HEK293 (cell line): ENCODE results near the gene MATR3.
A peak's percentile ranks its signal among the peaks of the same experiment; 100 is the strongest.

ENCODE experiments used
- CTCF ChIA-PET: fragments of 350-600 bp; formaldehyde crosslinking; extraction: SDS; loops from one replicate; lab custom pipeline; 2021; ENCODE audit warnings: antibody characterized with exemption; lab: Yijun Ruan, JAX
- POLR2A ChIA-PET: fragments of 300-600 bp; formaldehyde crosslinking; extraction: SDS; loops from one replicate; lab custom pipeline; 2020; ENCODE audit warnings: antibody characterized with exemption, inconsistent platforms; lab: Yijun Ruan, JAX
- H3K27ac ChIP-seq: fragments of 200-500 bp; sonication (Bioruptor generic); 2 replicates; pipeline ENCODE4 v1.5.1; 2014; ENCODE audit warnings: low read depth, low read length, control low read depth, inconsistent platforms; ENCODE audit errors: extremely low read depth
- H3K36me3 ChIP-seq, 2 experiments: fragments of 200-500 bp in 1 of 2; sonication (Bioruptor generic) in 1 of 2; 1 replicate in 1 of 2; 2 replicates in 1 of 2; pipeline ENCODE4 v1.5.1; 2014 to 2017; ENCODE audit warnings: inconsistent platforms in 2 of 2, low read length in 2 of 2; ENCODE audit not compliant: control insufficient read depth in 2 of 2, insufficient read depth in 1 of 2
- H3K4me1 ChIP-seq: fragments of 200-500 bp; sonication (Bioruptor generic); 2 replicates; pipeline ENCODE4 v1.5.1; 2014; ENCODE audit warnings: mild to moderate bottlenecking, low read length, inconsistent platforms; ENCODE audit not compliant: control insufficient read depth, insufficient read depth
- H3K4me3 ChIP-seq: 2 replicates; pipeline ENCODE4 v1.5.1; 2011; ENCODE audit warnings: low read depth, mild to moderate bottlenecking, control low read depth, low read length, moderate library complexity
- H3K9me3 ChIP-seq: fragments of 200-500 bp; sonication (Bioruptor generic); 2 replicates; pipeline ENCODE4 v1.5.1; 2014; ENCODE audit warnings: low read depth, low read length, inconsistent platforms; ENCODE audit not compliant: control insufficient read depth, insufficient read depth
- BCL11B ChIP-seq: fragments of 450-650 bp; formaldehyde crosslinking; IDR thresholded peaks from 2 replicates; pipeline ENCODE4 v1.5.1; 2016; ENCODE audit warnings: low read depth, missing biosample characterization, missing genetic modification characterization
- FEZF1 ChIP-seq: fragments of 450-650 bp; formaldehyde crosslinking; IDR thresholded peaks from 2 replicates; pipeline ENCODE4 v1.5.1; 2016; ENCODE audit warnings: missing biosample characterization, missing genetic modification characterization
- IKZF3 ChIP-seq: fragments of 450-650 bp; IDR thresholded peaks from 2 replicates; pipeline ENCODE4 v1.5.0; 2018; ENCODE audit warnings: missing biosample characterization, mild to moderate bottlenecking, missing genetic modification characterization, moderate library complexity
- MEIS1 ChIP-seq: sonication (generic); formaldehyde crosslinking; IDR thresholded peaks from 2 replicates; pipeline ENCODE4 v1.8.1; 2022; ENCODE audit warnings: missing genetic modification reagents, mild to moderate bottlenecking, borderline replicate concordance
- OSR2 ChIP-seq: fragments of 450-650 bp; formaldehyde crosslinking; IDR thresholded peaks from 2 replicates; pipeline ENCODE4 v1.5.1; 2016; ENCODE audit warnings: missing biosample characterization, missing genetic modification characterization
- PRDM1 ChIP-seq: fragments of 450-650 bp; formaldehyde crosslinking; IDR thresholded peaks from 2 replicates; pipeline ENCODE4; 2016; ENCODE audit warnings: missing biosample characterization, missing genetic modification characterization
- SP7 ChIP-seq: fragments of 450-650 bp; formaldehyde crosslinking; IDR thresholded peaks from 2 replicates; pipeline ENCODE4 v1.5.1; 2016; ENCODE audit warnings: missing biosample characterization, missing genetic modification characterization
- TCF7L2 ChIP-seq: IDR thresholded peaks from 2 replicates; pipeline ENCODE4 v1.6.1; 2011; ENCODE audit warnings: low read depth, mild to moderate bottlenecking, inconsistent platforms, low read length, moderate library complexity, borderline replicate concordance
- ZBTB17 ChIP-seq: fragments of 450-650 bp; formaldehyde crosslinking; IDR thresholded peaks from 2 replicates; pipeline ENCODE4 v1.5.1; 2016; ENCODE audit warnings: missing biosample characterization, missing genetic modification characterization
- ZBTB21 ChIP-seq: fragments of 450-650 bp; formaldehyde crosslinking; IDR thresholded peaks from 2 replicates; pipeline ENCODE4 v1.5.1; 2017; ENCODE audit warnings: missing biosample characterization, missing genetic modification characterization
- ZBTB8A ChIP-seq: fragments of 450-650 bp; formaldehyde crosslinking; IDR thresholded peaks from 2 replicates; pipeline ENCODE4 v1.5.1; 2016; ENCODE audit warnings: missing biosample characterization, missing genetic modification characterization
- ZNF10 ChIP-seq: fragments of 450-650 bp; formaldehyde crosslinking; IDR thresholded peaks from 2 replicates; pipeline ENCODE4 v1.5.1; 2017; ENCODE audit warnings: missing biosample characterization, missing genetic modification characterization
- ZNF133 ChIP-seq: fragments of 450-650 bp; formaldehyde crosslinking; IDR thresholded peaks from 2 replicates; pipeline ENCODE4 v1.5.1; 2016; ENCODE audit warnings: missing biosample characterization, missing genetic modification characterization
- ZNF184 ChIP-seq: fragments of 450-650 bp; IDR thresholded peaks from 2 replicates; pipeline ENCODE4 v1.5.1; 2018; ENCODE audit warnings: missing biosample characterization, mild to moderate bottlenecking, missing genetic modification characterization
- ZNF510 ChIP-seq: fragments of 450-650 bp; formaldehyde crosslinking; IDR thresholded peaks from 2 replicates; pipeline ENCODE4 v1.5.1; 2018; ENCODE audit warnings: mild to moderate bottlenecking, missing genetic modification characterization, missing biosample characterization; ENCODE audit not compliant: insufficient replicate concordance
- ZNF521 ChIP-seq: fragments of 450-650 bp; formaldehyde crosslinking; IDR thresholded peaks from 2 replicates; pipeline ENCODE4 v1.5.1; 2017; ENCODE audit warnings: missing biosample characterization, mild to moderate bottlenecking, missing genetic modification characterization
- ZNF843 ChIP-seq: fragments of 450-650 bp; formaldehyde crosslinking; IDR thresholded peaks from 2 replicates; pipeline ENCODE4 v1.5.1; 2016; ENCODE audit warnings: missing biosample characterization, missing genetic modification characterization
- TF ChIP-seq, protein P1 (sequence below): fragments of 450-650 bp; formaldehyde crosslinking; IDR thresholded peaks from 2 replicates; pipeline ENCODE4 v1.5.1; 2016; ENCODE audit warnings: missing biosample characterization, missing genetic modification characterization
- TF ChIP-seq, protein P2 (sequence below): fragments of 450-650 bp; formaldehyde crosslinking; IDR thresholded peaks from 2 replicates; pipeline ENCODE4 v1.5.1; 2016; ENCODE audit warnings: missing biosample characterization, missing genetic modification characterization
- TF ChIP-seq, protein P3 (sequence below): fragments of 450-650 bp; formaldehyde crosslinking; IDR thresholded peaks from 2 replicates; pipeline ENCODE4 v1.5.1; 2017; ENCODE audit warnings: missing biosample characterization, missing genetic modification characterization
- TF ChIP-seq, protein P4 (sequence below): fragments of 450-650 bp; formaldehyde crosslinking; IDR thresholded peaks from 2 replicates; pipeline ENCODE4 v1.5.1; 2017; ENCODE audit warnings: missing biosample characterization, missing genetic modification characterization
- TF ChIP-seq, protein P5 (sequence below): fragments of 450-650 bp; formaldehyde crosslinking; IDR thresholded peaks from 2 replicates; pipeline ENCODE4 v1.5.1; 2016; ENCODE audit warnings: missing biosample characterization, missing genetic modification characterization, borderline replicate concordance
- TF ChIP-seq, protein P6 (sequence below): fragments of 450-650 bp; formaldehyde crosslinking; IDR thresholded peaks from 2 replicates; pipeline ENCODE4 v1.5.1; 2016; ENCODE audit warnings: missing biosample characterization, missing genetic modification characterization, borderline replicate concordance

Gene MATR3

DNA sequence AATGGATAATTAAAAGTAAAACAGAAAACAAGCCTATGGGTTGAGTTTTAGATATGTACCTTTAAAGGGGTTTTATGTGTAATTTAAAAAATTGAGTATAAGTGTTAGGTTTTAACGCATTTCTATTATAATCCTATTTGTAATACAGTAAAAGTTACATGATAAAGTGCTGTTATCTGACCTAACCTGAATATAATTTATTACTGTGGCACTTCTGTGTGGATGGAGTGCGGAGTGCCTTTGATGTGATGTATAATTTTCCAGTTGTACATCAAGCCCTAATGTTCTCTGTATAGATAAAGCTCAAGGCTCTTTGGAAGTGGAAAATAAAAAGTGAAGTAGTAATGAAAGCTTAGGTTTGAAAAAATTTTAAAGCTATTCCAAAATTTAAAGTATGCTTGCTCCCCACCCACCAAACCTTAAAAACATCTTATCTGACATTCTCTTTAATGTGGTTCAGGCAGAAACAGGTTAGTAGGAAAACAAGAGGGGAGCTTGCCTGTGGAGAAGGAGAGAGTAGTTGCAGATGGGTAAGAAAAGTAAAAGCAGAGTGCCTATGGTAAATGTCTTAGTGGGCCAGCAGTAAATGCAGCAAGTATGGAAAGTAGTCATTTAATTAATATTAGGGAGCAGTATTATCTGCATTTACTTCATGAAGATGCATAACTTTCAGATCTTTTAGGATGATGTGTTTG, 4.0 kb downstream of the MATR3 start:
- peaks cover 52% of the 10 kb centered on the region for H3K4me1 ChIP-seq
- H3K27ac ChIP-seq = no peak overlapping the region
- CTCF ChIA-PET = interaction anchor here (0.6 kb wide), 1 partner anchor 12 kb away, joined by 4 read pairs; no protein-coding TSS in a partner anchor
- H3K36me3 ChIP-seq = peaks cover 0 to 8% of the 10 kb centered on the region in 2 experiments; a peak in 2 of 3 replicates
- H3K9me3 ChIP-seq = no peaks in the 10 kb centered on the region
- peak; percentile 95 for TF ChIP-seq TCF7L2
- TF ChIP-seq, protein P1, sequence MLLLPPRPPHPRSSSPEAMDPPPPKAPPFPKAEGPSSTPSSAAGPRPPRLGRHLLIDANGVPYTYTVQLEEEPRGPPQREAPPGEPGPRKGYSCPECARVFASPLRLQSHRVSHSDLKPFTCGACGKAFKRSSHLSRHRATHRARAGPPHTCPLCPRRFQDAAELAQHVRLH (tag by site-specific recombination) = no peak
- peak; percentile 76 for TF ChIP-seq ZNF843 (tag by site-specific recombination)
- TF ChIP-seq, protein P2, sequence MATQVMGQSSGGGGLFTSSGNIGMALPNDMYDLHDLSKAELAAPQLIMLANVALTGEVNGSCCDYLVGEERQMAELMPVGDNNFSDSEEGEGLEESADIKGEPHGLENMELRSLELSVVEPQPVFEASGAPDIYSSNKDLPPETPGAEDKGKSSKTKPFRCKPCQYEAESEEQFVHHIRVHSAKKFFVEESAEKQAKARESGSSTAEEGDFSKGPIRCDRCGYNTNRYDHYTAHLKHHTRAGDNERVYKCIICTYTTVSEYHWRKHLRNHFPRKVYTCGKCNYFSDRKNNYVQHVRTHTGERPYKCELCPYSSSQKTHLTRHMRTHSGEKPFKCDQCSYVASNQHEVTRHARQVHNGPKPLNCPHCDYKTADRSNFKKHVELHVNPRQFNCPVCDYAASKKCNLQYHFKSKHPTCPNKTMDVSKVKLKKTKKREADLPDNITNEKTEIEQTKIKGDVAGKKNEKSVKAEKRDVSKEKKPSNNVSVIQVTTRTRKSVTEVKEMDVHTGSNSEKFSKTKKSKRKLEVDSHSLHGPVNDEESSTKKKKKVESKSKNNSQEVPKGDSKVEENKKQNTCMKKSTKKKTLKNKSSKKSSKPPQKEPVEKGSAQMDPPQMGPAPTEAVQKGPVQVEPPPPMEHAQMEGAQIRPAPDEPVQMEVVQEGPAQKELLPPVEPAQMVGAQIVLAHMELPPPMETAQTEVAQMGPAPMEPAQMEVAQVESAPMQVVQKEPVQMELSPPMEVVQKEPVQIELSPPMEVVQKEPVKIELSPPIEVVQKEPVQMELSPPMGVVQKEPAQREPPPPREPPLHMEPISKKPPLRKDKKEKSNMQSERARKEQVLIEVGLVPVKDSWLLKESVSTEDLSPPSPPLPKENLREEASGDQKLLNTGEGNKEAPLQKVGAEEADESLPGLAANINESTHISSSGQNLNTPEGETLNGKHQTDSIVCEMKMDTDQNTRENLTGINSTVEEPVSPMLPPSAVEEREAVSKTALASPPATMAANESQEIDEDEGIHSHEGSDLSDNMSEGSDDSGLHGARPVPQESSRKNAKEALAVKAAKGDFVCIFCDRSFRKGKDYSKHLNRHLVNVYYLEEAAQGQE (tag by site-specific recombination) = 0 out of 2 replicates have a peak, but pooled peaks have one; percentile 6
- no peak for TF ChIP-seq ZBTB8A
- TF ChIP-seq ZBTB21 (tag by site-specific recombination) = no peak
- peak; percentile 93 for TF ChIP-seq PRDM1 (tag by site-specific recombination)
- no peak for TF ChIP-seq ZNF133 (tag by site-specific recombination)
- TF ChIP-seq OSR2 (tag by site-specific recombination) = peak; percentile 47; the same call in 1 of the 2 replicates
- TF ChIP-seq ZNF521 (tag by site-specific recombination) = no peak
- 0 out of 2 replicates have a peak, but pooled peaks have one; percentile 4 for TF ChIP-seq ZNF184 (tag by site-specific recombination)
- TF ChIP-seq ZBTB17 (tag by site-specific recombination) = peak; percentile 67; the same call in 1 of the 2 replicates
- no peak for TF ChIP-seq MEIS1 (CRISPR knock-in tag)
- TF ChIP-seq, protein P3, sequence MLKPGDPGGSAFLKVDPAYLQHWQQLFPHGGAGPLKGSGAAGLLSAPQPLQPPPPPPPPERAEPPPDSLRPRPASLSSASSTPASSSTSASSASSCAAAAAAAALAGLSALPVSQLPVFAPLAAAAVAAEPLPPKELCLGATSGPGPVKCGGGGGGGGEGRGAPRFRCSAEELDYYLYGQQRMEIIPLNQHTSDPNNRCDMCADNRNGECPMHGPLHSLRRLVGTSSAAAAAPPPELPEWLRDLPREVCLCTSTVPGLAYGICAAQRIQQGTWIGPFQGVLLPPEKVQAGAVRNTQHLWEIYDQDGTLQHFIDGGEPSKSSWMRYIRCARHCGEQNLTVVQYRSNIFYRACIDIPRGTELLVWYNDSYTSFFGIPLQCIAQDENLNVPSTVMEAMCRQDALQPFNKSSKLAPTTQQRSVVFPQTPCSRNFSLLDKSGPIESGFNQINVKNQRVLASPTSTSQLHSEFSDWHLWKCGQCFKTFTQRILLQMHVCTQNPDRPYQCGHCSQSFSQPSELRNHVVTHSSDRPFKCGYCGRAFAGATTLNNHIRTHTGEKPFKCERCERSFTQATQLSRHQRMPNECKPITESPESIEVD (tag by site-specific recombination) = peak; percentile 96
- TF ChIP-seq FEZF1 = peak; percentile 67
- TF ChIP-seq, protein P4, sequence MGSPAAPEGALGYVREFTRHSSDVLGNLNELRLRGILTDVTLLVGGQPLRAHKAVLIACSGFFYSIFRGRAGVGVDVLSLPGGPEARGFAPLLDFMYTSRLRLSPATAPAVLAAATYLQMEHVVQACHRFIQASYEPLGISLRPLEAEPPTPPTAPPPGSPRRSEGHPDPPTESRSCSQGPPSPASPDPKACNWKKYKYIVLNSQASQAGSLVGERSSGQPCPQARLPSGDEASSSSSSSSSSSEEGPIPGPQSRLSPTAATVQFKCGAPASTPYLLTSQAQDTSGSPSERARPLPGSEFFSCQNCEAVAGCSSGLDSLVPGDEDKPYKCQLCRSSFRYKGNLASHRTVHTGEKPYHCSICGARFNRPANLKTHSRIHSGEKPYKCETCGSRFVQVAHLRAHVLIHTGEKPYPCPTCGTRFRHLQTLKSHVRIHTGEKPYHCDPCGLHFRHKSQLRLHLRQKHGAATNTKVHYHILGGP (tag by site-specific recombination) = no peak
- no peak for TF ChIP-seq ZNF510 (tag by site-specific recombination)
- TF ChIP-seq SP7 = peak; percentile 93
- peak; percentile 64; the same call in 1 of the 2 replicates for TF ChIP-seq IKZF3
- no peak for TF ChIP-seq ZNF10 (tag by site-specific recombination)
- TF ChIP-seq, protein P5, sequence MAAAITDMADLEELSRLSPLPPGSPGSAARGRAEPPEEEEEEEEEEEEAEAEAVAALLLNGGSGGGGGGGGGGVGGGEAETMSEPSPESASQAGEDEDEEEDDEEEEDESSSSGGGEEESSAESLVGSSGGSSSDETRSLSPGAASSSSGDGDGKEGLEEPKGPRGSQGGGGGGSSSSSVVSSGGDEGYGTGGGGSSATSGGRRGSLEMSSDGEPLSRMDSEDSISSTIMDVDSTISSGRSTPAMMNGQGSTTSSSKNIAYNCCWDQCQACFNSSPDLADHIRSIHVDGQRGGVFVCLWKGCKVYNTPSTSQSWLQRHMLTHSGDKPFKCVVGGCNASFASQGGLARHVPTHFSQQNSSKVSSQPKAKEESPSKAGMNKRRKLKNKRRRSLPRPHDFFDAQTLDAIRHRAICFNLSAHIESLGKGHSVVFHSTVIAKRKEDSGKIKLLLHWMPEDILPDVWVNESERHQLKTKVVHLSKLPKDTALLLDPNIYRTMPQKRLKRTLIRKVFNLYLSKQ (tag by site-specific recombination) = no peak
- no peak for TF ChIP-seq BCL11B (tag by site-specific recombination)
- TF ChIP-seq, protein P6, sequence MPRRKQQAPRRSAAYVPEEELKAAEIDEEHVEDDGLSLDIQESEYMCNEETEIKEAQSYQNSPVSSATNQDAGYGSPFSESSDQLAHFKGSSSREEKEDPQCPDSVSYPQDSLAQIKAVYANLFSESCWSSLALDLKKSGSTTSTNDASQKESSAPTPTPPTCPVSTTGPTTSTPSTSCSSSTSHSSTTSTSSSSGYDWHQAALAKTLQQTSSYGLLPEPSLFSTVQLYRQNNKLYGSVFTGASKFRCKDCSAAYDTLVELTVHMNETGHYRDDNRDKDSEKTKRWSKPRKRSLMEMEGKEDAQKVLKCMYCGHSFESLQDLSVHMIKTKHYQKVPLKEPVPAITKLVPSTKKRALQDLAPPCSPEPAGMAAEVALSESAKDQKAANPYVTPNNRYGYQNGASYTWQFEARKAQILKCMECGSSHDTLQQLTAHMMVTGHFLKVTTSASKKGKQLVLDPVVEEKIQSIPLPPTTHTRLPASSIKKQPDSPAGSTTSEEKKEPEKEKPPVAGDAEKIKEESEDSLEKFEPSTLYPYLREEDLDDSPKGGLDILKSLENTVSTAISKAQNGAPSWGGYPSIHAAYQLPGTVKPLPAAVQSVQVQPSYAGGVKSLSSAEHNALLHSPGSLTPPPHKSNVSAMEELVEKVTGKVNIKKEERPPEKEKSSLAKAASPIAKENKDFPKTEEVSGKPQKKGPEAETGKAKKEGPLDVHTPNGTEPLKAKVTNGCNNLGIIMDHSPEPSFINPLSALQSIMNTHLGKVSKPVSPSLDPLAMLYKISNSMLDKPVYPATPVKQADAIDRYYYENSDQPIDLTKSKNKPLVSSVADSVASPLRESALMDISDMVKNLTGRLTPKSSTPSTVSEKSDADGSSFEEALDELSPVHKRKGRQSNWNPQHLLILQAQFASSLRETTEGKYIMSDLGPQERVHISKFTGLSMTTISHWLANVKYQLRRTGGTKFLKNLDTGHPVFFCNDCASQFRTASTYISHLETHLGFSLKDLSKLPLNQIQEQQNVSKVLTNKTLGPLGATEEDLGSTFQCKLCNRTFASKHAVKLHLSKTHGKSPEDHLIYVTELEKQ (tag by site-specific recombination) = 0 out of 2 replicates have a peak, but pooled peaks have one; percentile 26
- POLR2A ChIA-PET = interaction anchor here (0.7 to 1.2 kb wide), 2 partner anchors 9 to 35 kb away, joined by 3 read pairs; no protein-coding TSS in a partner anchor
- no peak overlapping the region for H3K4me3 ChIP-seq
